ENCODE results near the gene CTSG. TPM values are rescaled to one million over a fixed set of nuclear protein-coding genes. Genes with fewer than 3 reads are reported as not detected.
"Not testable (repeated sequence)": the region's sequence is repeated elsewhere in the genome, so short reads cannot be mapped to it uniquely, and the experiment has no call there.

CTSG gene
- total RNA-seq, 1 donor from 2014 or later, result not detected

DNA sequence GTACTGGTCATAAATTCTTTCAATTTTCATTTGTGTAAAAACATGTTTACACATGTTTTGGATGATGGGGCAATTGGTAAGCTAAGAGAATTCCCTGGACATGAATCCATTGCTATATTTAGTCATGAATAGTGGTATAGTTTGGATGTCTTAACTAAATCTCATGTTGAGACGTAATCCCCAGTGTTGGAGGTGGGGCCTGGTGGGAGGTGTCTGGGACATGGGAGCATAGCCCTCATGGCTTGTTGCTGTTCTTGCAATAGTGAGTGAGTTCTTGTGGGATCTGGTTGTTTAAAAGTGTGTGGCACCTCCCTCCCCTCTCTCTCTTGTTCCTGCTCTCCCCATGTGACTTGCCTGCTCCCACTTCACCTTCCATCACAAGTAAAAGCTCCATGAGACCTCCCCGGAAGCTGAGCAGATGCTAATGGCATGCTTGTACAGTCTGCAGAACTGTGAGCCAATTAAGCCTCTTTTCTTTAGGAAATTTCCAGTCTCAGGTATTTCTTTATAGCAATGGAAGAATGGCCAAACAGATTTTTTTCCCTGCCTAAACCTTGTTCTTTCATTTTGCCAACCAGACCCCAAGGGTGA is 33.6 kb downstream of the CTSG start:
- H3K9me3 Mint-ChIP-seq (ENCODE audit: unreplicated experiment), result no peaks in the 10 kb centered on the region
- no peaks in the 10 kb centered on the region for H3K36me3 Mint-ChIP-seq (ENCODE audit: unreplicated experiment)
- H3K27me3 Mint-ChIP-seq (ENCODE audit: unreplicated experiment), result no peaks in the 10 kb centered on the region
- DNase-seq, result no peak
- no peaks in the 10 kb centered on the region for H3K4me1 Mint-ChIP-seq (ENCODE audit: low read depth, unreplicated experiment)
- TF ChIP-seq, protein P1, sequence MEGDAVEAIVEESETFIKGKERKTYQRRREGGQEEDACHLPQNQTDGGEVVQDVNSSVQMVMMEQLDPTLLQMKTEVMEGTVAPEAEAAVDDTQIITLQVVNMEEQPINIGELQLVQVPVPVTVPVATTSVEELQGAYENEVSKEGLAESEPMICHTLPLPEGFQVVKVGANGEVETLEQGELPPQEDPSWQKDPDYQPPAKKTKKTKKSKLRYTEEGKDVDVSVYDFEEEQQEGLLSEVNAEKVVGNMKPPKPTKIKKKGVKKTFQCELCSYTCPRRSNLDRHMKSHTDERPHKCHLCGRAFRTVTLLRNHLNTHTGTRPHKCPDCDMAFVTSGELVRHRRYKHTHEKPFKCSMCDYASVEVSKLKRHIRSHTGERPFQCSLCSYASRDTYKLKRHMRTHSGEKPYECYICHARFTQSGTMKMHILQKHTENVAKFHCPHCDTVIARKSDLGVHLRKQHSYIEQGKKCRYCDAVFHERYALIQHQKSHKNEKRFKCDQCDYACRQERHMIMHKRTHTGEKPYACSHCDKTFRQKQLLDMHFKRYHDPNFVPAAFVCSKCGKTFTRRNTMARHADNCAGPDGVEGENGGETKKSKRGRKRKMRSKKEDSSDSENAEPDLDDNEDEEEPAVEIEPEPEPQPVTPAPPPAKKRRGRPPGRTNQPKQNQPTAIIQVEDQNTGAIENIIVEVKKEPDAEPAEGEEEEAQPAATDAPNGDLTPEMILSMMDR (IDR thresholded peaks at IDR 0.05; ENCODE audit: partially characterized antibody, unreplicated experiment), result no peak
- no peak overlapping the region for H3K4me3 Mint-ChIP-seq (ENCODE audit: unreplicated experiment)
- no peak overlapping the region for H3K27ac Mint-ChIP-seq (ENCODE audit: unreplicated experiment)

DNA sequence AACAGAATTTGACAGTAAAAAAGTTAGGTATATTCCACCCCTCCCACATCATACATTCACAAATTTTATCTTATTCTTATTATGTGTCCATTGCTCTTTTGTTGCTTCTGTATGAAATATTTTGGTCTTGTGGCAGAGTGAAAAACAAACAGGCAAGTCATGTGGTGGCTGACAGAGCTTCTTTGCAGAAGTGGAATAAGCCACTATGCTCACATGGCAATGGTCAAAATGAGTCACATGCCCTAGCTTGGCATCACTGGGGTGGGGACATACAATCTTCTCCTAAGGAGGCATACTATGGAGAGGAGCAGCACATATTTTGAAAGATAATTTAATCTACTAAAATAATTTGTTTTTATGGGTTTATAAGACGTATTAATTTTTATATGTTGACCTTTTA is 40.3 kb downstream of the CTSG start:
- DNase-seq, result no peak
- Mint-ChIP-seq H3K4me1 (ENCODE audit: low read depth, unreplicated experiment) (no peaks in the 10 kb centered on the region), H3K36me3 (ENCODE audit: unreplicated experiment) (no peaks in the 10 kb centered on the region), H3K27ac (ENCODE audit: unreplicated experiment) (no peak overlapping the region), H3K4me3 (ENCODE audit: unreplicated experiment) (no peak overlapping the region), H3K27me3 (ENCODE audit: unreplicated experiment) (peaks cover 4% of the 10 kb centered on the region), H3K9me3 (ENCODE audit: unreplicated experiment) (no peaks in the 10 kb centered on the region)
- TF ChIP-seq, protein P1 (IDR thresholded peaks at IDR 0.05; ENCODE audit: partially characterized antibody, unreplicated experiment), result no peak

DNA sequence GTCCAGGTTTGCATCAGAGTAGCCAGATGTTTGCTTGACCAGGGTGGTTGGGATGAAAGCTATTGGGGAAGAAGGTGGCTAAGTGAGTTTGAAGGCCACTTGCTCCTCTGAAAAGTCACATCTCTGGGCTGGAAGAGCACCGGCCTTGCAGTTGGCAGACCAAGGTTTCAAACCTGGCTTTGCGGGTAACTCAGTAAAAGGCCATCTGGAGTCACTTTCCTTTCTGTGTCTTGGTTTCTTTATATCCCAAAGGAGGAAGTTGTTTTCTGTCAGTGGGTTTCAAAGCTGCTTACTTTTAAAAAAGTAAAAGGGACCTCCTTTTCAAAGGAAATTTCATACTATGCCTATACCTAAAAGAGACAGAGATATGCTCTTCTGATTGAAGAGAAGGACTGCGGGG is 41.8 kb downstream of the CTSG start:
- TF ChIP-seq, protein P1 (IDR thresholded peaks at IDR 0.05; ENCODE audit: partially characterized antibody, unreplicated experiment), result no peak
- Mint-ChIP-seq H3K27ac (ENCODE audit: unreplicated experiment) (no peak overlapping the region), H3K36me3 (ENCODE audit: unreplicated experiment) (no peaks in the 10 kb centered on the region), H3K4me1 (ENCODE audit: low read depth, unreplicated experiment) (no peaks in the 10 kb centered on the region), H3K4me3 (ENCODE audit: unreplicated experiment) (no peak overlapping the region), H3K9me3 (ENCODE audit: unreplicated experiment) (no peaks in the 10 kb centered on the region), H3K27me3 (ENCODE audit: unreplicated experiment) (peaks cover 4% of the 10 kb centered on the region)
- DNase-seq, result no peak

DNA sequence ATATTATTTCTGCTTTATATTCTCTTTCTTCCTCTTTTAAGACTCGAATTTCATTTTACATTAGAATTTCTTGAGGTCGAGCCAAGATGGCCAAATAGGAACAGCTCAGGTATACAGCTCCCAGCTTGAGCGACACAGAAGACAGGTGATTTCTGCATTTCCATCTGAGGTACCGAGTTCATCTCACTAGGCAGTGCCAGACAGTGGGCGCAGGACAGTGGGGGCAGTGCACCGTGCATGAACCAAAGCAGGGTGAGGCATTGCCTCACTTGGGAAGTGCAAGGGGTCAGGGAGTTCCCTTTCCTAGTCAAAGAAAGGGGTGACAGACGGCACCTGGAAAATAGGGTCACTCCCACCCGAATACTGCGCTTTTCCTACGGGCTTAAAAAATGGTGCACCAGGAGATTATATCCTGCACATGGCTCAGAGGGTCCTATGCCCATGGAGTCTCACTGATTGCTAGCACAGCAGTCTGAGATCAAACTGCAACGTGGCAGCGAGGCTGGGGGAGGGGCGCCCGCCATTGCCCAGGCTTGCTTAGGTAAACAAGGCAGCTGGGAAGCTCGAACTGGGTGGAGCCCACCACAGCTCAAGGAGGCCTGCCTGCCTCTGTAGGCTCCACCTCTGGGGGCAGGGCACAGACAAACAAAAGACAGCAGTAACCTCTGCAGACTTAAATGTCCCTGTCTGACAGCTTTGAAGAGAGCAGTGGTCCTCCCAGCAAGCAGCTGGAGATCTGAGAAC is 50.0 kb downstream of the CTSG start:
- not testable (repeated sequence) for H3K4me3 Mint-ChIP-seq (ENCODE audit: unreplicated experiment); DNase-seq

More for the DNA sequence above, 50.0 kb downstream of the CTSG start:
- H3K36me3 Mint-ChIP-seq (ENCODE audit: unreplicated experiment); H3K27me3 Mint-ChIP-seq (ENCODE audit: unreplicated experiment); H3K4me1 Mint-ChIP-seq (ENCODE audit: low read depth, unreplicated experiment); H3K9me3 Mint-ChIP-seq (ENCODE audit: unreplicated experiment); H3K27ac Mint-ChIP-seq (ENCODE audit: unreplicated experiment): not testable (repeated sequence)

Other genes starting within 250 kb of the CTSG start
- not detected for gene ADCY4, start 241.2 kb downstream of the CTSG start, total RNA-seq (ENCODE audit: unreplicated experiment)
- gene RIPK3, start 236.3 kb downstream of the CTSG start, total RNA-seq (ENCODE audit: unreplicated experiment), result not detected
- 11.4 TPM for gene NFATC4, start 208.1 kb downstream of the CTSG start, total RNA-seq (ENCODE audit: unreplicated experiment)
- gene NYNRIN, start 177.2 kb downstream of the CTSG start, total RNA-seq (ENCODE audit: unreplicated experiment), result 33.5 TPM
- 0.51 TPM for gene CBLN3, start 146.6 kb downstream of the CTSG start, total RNA-seq (ENCODE audit: unreplicated experiment)
- gene KHNYN, start 146.3 kb downstream of the CTSG start, total RNA-seq (ENCODE audit: unreplicated experiment), result 28.9 TPM
- 70.4 TPM for gene SDR39U1, start 133.5 kb downstream of the CTSG start, total RNA-seq (ENCODE audit: unreplicated experiment)
- gene CMA1, start 68.0 kb downstream of the CTSG start, total RNA-seq (ENCODE audit: unreplicated experiment), result not detected
- not detected for gene GZMH, start 33.4 kb upstream of the CTSG start, total RNA-seq (ENCODE audit: unreplicated experiment)
- gene GZMB, start 57.9 kb upstream of the CTSG start, total RNA-seq (ENCODE audit: unreplicated experiment), result not detected

Measured in glutamatergic neuron (in vitro differentiated cells).